Dermis microvascular lymphatic vessel endothelial cell (primary cell): ENCODE data around the gene CACNB3. TPM values are rescaled to one million over a fixed set of nuclear protein-coding genes. Genes with fewer than 3 reads are reported as not detected.
"Not testable (repeated sequence)": the region's sequence is repeated elsewhere in the genome, so short reads cannot be mapped to it uniquely, and the experiment has no call there.

ENCODE experiments used
- DNase-seq, 2 donors: peaks; one replicate each; pipeline versions ENCODE4 v3.0.0 to v3.0.0-alpha.2; 2010; ENCODE audit warnings: low read depth in 2 of 2
- total RNA-seq: library from RNA; depleted of rRNA; stranded (reverse); fragments of >200 nt; gene quantifications from 2 replicates; pipeline ENCODE4 v1.2.1, GENCODE V29; 2014

Gene CACNB3
- total RNA-seq, 1 donor from 2014 or later: 6.9 TPM

DNA sequence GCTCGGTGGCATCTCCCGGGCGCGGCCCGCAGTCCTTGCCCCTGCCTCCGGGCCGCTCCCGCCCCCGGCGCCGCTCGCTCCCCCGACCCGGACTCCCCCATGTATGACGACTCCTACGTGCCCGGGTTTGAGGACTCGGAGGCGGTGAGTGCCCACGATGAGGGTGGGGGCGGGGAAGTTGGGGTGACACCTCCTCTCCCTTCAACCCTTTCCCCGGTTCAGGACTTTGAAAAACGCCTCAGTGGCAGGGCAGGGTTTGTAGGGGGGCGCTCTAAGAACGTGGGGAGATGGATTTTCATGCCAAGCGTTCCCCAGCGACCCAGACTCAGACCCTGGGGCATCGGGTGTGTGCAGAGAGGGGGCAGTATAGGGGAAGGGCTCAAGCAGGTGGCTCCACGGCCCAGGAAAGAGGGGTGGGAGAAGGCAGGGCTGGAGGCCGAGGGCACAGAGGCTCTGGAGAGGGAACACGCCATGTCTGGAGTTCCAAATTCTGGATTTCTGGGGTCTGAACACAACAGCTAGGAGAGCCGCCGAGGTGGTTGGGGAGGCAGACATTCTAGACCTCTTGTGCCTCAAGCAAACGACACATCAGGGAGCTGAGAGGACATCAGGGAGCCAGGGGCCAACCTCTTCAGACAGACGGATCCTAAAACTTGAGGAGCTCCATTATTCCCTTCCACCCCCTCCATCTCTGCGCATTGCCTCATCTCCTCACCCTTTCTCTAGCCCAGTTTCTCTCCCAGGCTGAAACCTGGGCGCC lies 715 bp downstream of the CACNB3 start:
- DNase-seq: peak in 1 of 2 donors; percentile 49

DNA sequence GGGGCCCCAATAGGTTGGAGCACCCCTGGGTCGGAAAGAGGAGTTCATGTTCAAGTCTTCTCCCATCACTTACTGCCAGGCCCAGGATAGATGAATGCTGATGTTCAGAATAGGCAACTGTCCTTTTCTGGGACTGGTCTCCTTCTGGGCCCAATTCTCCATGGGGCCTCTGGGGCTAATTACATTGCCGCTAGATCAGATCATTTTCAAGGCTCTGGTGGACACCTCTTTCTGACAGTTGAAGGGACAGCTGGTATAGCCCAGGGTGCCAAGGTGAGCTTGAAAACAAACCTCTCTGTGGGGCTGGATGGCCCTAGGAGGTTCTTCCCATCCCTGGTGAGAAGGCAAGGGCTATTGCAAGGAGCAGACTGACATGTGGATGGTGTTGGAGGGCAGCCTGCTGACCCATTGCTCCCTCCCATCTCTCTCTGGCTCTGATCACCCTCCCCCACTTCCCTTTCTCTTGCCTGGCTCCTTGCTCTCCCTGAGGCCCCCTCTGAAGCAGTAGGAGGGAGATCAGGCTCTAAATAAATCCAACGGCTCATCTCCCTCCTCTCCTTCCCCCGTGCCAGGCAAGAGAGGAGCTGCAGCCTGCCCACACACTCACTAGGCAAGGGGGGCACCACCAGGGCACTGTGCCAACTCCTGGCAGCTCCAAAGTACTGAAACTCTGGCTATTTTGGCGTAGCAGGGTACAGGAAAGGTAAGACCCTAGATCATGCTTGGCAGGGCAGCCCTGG lies 1.9 kb downstream of the CACNB3 start:
- DNase-seq: no peak

DNA sequence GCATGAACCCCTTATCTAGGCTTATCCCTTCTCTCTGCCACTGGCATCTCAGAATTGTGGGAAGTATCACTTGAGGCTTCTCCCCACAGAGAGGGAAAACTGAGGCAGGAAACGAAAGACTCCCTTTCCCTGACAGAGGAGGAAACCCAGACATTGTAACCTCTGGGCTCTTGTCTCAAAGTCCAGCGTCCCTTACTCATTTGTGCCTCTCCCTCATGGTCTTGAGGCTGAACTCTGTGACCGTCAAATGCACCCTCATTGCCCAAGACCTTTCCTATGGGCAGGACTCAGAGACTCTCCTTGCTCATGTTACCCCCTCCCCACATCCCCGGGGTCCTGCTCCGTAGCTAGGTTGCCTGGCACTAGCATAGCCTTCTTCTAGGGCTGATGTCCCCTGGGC lies 3.8 kb downstream of the CACNB3 start:
- DNase-seq: no peak

DNA sequence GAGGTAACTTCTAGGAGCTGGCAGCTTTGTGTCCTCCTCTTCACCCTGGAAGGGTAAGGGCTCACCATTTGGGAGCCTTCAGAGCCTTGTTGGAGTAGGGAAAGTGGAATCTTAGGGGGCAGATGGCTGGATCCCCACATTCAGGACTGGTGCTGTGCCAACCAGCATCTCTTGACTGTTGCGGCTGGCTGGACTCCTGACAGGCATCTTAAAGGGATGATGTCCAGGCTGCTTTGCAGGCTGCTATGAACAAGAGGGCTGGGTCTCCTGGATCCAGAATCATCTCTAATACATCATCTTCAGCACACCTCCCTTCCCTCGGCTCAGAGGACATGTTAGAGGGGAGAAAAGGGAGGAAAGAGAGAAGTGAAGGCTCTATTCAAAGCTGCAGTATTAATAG lies 4.4 kb downstream of the CACNB3 start:
- DNase-seq: no peak

DNA sequence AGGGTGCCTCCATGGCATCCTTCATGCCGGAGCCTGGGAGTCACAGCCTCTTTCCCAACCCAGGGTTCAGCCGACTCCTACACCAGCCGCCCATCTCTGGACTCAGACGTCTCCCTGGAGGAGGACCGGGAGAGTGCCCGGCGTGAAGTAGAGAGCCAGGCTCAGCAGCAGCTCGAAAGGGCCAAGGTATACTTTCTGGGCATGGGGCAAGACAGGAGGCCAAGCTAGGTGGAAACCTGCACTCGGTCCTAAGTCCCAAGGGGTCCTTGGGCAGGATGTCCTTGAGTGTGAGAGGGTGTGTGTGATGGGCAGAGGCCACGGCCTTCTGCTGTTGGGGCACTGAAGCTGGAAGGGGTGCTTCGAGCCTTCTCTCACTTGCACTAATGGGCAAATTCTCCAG lies 5.0 kb downstream of the CACNB3 start:
- no peak for DNase-seq

DNA sequence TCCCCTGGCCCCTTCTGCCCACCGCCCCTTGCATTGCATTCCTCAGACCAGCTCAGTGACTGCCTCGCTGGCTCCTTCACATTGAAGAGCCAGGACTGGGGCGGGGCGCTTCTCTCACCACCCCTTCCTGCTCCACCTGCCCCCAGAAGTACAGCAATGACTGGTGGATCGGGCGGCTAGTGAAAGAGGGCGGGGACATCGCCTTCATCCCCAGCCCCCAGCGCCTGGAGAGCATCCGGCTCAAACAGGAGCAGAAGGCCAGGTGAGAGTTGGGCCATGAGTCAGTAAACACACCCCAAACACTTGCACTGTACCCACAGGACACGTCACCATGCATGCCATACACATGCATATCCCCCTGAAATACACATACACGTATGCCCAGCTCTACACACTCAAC lies 5.8 kb downstream of the CACNB3 start:
- no peak for DNase-seq

DNA sequence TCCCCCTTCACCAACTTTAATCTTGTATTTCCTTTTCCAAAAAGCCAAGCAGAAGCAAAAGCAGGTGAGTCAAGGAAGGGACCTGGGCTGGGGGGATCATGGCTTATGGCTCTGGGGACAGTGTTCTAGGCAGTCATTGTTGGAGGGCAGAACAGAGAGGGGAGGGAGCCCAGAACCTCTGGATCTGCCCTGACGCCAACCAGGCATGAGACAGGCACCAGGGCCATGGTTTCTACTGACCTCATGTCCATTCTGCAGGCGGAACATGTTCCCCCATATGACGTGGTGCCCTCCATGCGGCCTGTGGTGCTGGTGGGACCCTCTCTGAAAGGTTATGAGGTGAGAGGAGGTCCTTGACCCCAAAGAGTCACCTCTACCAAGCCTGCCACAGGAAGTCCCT lies 6.6 kb downstream of the CACNB3 start:
- no peak for DNase-seq

DNA sequence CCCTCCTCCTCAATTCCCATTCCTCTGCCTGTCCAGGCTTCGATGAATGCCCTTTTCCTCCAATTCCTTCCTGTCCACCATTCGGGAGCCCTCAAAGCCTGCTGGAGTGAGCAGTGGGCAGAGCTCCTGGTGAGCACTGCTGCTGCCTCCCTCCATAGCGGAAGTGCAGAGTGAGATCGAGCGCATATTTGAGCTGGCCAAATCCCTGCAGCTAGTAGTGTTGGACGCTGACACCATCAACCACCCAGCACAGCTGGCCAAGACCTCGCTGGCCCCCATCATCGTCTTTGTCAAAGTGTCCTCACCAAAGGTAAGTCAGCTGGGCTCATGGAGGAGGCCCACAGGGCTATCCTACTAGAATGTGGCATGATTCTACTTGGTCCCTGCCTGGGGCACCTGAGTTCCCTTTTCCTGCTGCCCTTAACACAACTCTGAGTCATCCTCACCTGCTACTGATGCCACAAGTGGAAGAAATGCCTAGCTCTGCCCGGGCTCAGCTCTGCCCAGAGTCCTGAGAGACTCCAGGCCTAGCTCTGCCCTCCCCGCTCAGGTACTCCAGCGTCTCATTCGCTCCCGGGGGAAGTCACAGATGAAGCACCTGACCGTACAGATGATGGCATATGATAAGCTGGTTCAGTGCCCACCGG lies 8.0 kb downstream of the CACNB3 start:
- DNase-seq: no peak

DNA sequence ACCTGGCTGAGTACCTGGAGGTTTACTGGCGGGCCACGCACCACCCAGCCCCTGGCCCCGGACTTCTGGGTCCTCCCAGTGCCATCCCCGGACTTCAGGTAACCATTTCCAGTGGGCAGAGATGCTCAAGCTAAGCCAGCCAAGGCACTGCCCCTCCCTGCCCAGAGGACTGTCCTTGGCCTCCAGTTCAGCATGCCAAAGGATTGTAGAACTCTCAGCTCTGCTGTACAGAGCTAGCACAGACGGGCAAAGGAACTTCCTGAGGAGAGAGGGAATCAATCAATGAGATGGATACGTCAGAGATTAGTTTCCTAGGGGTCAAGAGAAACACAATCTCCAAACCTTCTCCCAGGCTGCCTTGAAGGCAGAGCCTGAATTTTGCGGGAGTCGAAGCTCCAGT lies 8.7 kb downstream of the CACNB3 start:
- no peak for DNase-seq

DNA sequence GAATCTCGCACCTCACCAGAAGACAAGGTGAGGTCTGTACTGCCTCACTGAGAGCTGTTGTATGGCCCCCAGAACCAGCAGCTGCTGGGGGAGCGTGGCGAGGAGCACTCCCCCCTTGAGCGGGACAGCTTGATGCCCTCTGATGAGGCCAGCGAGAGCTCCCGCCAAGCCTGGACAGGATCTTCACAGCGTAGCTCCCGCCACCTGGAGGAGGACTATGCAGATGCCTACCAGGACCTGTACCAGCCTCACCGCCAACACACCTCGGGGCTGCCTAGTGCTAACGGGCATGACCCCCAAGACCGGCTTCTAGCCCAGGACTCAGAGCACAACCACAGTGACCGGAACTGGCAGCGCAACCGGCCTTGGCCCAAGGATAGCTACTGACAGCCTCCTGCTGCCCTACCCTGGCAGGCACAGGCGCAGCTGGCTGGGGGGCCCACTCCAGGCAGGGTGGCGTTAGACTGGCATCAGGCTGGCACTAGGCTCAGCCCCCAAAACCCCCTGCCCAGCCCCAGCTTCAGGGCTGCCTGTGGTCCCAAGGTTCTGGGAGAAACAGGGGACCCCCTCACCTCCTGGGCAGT lies 9.3 kb downstream of the CACNB3 start:
- DNase-seq: no peak

DNA sequence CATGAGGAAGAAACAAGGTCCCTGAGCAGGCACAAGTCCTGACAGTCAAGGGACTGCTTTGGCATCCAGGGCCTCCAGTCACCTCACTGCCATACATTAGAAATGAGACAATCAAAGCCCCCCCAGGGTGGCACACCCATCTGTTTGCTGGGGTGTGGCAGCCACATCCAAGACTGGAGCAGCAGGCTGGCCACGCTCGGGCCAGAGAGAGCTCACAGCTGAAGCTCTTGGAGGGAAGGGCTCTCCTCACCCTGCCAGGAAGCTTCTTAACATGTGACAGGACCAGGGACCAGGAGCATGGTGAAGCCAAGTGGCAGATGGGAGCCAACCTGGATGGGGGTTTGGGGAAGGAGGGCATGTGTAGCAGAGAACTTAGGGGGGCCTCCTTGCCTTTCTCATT lies 10.0 kb downstream of the CACNB3 start:
- no peak for DNase-seq

DNA sequence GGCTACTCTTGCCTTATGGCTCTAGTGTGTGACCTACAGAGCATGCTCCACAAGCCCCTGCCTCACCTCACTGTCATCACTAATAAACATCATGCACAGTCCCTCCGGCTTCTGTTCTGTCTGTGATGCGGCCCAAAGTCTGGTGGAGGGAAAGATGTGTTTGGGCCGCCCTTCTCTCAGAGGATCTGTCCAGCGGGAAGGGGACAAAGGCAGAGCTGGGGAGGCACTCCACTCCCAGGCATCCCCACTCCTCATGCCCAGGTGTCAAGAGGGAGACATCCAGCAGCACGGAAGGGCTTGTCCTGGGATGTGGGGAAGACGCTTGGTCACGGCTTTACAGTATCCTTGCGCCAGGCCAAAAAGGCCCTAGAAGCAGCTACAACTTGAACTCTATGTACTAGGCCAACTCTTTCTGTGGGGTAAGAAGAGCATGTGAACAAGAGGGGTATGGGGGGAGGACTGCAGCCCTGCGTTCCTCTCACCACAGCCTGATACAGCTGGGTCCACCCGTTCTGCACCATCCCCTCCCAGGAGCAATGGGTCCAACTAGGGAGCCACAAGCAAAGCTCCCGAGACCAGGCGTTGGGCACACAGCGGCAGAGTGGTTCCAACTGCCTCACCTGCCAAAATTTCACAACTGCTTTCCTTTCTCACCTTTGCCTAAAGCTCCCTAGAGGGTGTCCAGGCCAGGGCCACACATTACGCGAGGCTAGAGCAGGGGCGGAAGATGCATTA lies 10.7 kb downstream of the CACNB3 start:
- no peak for DNase-seq

DNA sequence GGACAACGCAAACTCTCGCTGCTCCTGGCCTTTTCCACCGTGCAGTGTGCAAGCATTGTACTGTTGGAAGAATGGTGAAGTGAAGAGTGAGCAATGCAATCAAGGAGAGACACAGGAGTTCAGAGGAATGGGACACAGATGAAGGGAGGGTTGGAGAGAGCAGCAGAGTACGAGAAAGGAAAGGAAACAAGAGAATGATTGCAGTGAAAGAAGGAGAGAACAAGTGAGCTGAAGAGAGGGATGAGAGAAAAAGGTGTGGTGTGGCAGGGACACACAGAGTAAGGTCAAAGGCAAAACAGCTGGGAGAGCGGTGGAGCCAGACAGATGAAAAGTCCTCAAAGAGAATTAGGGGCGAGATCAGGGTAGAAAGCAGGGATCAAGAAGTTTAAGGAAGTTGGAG lies 13.0 kb downstream of the CACNB3 start:
- no peak for DNase-seq

DNA sequence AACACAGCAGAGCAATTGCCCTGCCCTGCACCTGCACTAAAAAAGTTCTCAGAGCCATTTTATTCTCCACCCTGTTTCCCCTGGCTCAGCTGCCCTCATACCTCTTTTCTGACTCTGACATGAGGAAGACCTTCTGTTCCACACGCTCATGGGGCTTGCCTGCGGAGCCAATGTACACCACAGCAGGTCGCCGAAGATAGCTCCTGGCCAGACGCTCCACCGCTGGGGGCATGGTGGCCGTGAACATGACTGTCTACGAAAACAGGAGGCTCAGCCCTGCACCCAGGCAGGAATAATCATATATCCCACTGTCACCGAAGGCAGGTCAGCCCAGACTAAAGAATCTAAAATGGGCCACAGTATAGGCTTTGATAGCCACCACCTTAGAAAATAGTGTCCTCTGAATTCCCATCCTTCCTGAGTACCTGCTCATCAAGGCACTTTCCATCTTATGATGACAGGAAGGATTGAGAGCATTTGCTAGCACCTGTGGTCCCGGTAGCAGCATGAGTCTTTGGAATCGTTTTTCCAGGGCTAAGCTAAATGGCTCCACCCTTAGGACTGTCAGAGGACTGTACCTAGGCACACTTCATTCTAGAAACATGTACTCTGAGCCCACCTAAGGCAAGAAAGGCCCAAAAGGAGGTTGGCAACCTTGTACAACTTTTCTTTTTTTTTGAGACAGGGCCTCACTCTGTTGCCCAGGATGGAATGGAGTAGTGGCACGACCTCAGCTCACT lies 14.2 kb downstream of the CACNB3 start:
- no peak for DNase-seq

DNA sequence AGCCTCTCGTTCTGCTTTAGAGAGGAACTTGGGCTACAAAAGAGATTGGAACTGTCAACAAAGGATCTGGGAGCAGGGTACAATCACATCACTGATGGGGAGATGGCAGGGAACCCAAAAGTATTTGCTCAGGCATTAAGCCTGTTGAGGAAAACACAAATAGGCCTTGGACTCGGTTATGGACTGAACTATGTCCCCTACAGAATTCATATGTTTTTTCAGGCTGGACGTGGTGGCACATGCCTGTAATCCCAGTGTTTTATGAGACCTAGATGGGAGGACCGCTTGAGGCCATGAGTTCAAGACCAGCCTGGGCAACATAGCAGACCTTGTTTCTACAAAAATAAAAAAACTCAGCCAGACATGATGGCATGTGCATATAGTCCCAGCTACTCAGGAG lies 19.8 kb downstream of the CACNB3 start:
- no peak for DNase-seq

DNA sequence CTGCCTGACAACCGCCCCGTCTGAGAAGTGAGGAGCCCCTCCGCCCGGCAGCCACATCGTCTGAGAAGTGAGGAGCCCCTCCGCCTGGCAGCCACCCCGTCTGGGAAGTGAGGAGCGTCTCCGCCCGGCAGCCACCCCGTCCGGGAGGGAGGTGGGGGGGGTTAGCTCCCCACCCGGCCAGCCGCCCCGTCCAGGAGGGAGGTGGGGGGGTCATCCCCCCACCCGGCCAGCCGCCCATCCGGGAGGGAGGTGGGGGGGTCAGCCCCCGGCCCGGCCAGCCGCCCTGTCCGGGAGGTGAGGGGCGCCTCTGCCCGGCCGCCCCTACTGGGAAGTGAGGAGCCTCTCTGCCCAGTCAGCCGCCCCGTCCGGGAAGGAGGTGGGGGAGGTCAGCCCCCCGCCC lies 23.7 kb downstream of the CACNB3 start:
- DNase-seq: not testable (repeated sequence)

DNA sequence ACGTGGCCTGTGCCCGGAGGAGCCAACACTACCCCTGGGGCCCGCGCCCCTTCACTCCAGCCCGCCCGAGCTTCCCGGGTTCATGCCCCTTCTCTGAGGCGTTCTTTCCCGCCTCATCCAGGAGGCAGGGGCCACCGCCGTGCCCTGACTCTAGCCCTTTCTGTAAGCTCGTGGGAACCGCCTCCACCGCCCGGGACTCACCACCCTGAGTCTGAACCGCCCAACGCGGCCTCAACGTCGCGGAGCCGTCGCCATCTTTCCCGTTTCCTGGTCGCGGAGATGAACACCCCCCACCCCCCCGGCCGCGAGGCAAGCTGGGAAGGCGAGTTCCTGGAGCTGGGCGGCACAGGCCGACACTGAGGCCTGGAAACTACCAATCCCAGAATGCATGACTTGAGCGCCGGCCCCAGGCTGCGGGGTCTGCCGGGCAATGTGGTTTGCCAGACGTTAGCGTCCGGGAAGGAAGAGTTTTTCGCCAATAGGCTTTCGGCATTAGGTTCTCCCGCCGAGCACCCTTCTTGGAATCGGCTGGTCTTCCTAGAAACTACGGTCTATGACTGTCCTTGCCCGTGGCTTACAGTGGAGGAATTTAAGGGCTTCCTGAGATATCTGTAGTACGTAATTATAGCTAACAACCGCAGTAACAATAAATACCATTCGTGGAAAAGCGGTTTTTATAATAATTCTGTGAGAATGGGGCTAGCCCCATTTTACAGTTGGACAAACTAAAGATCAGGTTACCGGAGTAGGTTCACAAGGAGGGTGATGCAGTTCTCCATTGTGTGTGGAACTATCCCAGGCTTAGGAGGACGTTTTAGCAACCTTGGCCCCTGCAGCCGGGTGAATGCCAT lies 33.8 kb downstream of the CACNB3 start, which contains the start of gene DDX23:
DDX23 (minus strand) TSS at position 281 of the 851 bp plus-strand sequence. CDS start 6,381 bp downstream, outside the sequence.
- DNase-seq: peak; percentile 92 to 98

DNA sequence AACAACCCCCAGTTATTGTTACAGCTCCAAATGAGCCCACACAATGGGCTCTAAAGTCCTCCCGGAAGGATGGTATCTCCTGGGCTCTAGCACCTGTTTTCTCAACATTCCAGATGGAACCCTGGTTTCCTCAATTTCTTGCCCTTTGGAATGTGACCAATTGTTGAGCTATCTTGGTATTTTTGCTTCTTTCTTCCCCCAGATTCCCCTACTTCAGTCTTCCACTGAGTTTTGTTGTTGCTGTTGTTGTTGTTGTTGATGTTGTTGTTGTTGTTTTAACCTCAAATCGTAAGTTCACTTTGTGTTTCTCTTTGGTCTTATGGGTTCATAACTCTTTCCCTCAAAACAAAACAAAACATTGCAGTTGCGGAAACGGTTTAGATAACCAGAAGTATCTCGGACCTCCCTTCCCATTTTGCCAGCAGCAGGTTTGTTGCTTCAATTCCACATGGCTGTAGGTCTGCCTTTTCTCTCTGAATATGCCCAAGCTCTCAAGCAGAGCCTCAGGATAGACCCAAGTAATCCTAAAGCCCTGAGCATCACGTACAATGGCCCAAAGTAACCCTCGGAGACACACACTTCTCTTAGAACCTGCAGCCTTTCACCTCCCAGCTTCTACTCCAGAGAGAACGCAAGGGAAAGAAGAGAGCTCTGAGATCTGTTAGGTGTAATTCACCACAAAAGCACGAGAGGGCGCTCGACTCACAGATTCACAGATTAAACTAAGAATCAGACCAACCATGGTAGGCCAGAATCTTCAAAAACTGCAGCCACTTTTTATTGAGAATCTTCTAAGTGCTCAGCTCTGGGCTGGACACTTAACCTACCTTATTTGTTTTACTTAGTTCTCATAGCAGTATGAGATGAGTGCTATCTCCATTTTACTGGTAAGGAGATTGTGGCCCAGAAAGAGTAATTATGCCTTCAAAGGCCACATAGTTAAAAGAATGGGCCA lies 34.7 kb downstream of the CACNB3 start:
- peak; percentile 87 to 91 for DNase-seq

DNA sequence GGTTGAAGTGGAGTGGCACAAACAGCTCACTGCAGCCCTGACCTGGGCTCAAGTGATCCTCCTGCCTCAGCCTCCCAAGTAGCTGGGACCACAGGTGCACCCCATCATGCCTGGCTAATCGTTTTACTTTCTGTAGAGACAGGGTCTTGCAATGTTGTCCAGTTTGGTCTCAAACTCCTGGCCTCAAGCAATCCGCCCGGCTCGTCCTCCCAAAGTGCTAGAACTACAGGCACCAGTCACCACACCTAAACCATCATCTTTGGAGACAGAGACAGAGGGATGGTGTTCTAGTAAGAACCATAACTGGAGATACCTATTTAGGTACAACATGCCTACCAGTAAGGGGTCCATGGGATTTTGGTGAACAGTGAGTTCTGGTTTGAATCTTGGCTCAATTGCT lies 36.2 kb downstream of the CACNB3 start:
- no peak for DNase-seq
